Fibroblast of lung (primary cell): ENCODE measurements around the gene MAP2K5. TPM values are rescaled to one million over a fixed set of nuclear protein-coding genes. Genes with fewer than 3 reads are reported as not detected.
A peak's percentile ranks its signal among the peaks of the same experiment; 100 is the strongest.

ENCODE experiments used
- DNase-seq, 2 donors: peaks; one replicate each; pipeline versions ENCODE4 v3.0.0 to v3.0.0-alpha.2; 2010; ENCODE audit warnings: low read depth in 2 of 2
- H2AFZ ChIP-seq: 2 replicates; pipeline ENCODE4 v1.5.1; 2012; ENCODE audit warnings: low read length, control low read depth, inconsistent platforms
- H3K27ac ChIP-seq: 2 replicates; pipeline ENCODE4 v1.5.1; 2011; ENCODE audit warnings: low read length, control low read depth; ENCODE audit not compliant: insufficient read depth
- H3K27me3 ChIP-seq: 2 replicates; pipeline ENCODE4 v1.5.1; 2011; ENCODE audit warnings: mild to moderate bottlenecking, low read length; ENCODE audit not compliant: control insufficient read depth, insufficient read depth
- H3K36me3 ChIP-seq: 2 replicates; pipeline ENCODE4 v1.5.1; 2011; ENCODE audit warnings: low read length; ENCODE audit not compliant: control insufficient read depth, insufficient read depth
- H3K4me1 ChIP-seq: 2 replicates; pipeline ENCODE4 v1.5.1; 2011; ENCODE audit warnings: low read length; ENCODE audit not compliant: control insufficient read depth, insufficient read depth; ENCODE audit errors: extremely low read depth
- H3K4me2 ChIP-seq: 2 replicates; pipeline ENCODE4 v1.5.1; 2011; ENCODE audit warnings: low read length, control low read depth; ENCODE audit not compliant: insufficient read depth; ENCODE audit errors: extremely low read depth
- H3K4me3 ChIP-seq, 4 experiments: fragments of 200-600 bp in 1 of 4; sonication (generic) in 1 of 4; replicated peaks in 1 of 4; 2 replicates each; pipeline ENCODE4 v1.5.1; 2011 to 2016; ENCODE audit warnings: low read length in 4 of 4, low read depth in 3 of 4, mild to moderate bottlenecking in 3 of 4, control low read depth in 2 of 4, inconsistent platforms in 1 of 4, mixed read lengths in 1 of 4; ENCODE audit not compliant: insufficient read depth in 1 of 4; ENCODE audit errors: control extremely low read depth in 1 of 4
- H3K79me2 ChIP-seq: 2 replicates; pipeline ENCODE4 v1.5.1; 2012; ENCODE audit warnings: mild to moderate bottlenecking, low read length, inconsistent platforms; ENCODE audit not compliant: control insufficient read depth, insufficient read depth
- H3K9ac ChIP-seq: 2 replicates; pipeline ENCODE4 v1.5.1; 2011; ENCODE audit warnings: mild to moderate bottlenecking, low read length, control low read depth; ENCODE audit not compliant: insufficient read depth
- H3K9me3 ChIP-seq: 2 replicates; pipeline ENCODE4 v1.5.1; 2012; ENCODE audit warnings: low read depth, low read length; ENCODE audit not compliant: control insufficient read depth, insufficient read depth
- H4K20me1 ChIP-seq: 2 replicates; pipeline ENCODE4 v1.5.1; 2011; ENCODE audit warnings: low read length; ENCODE audit not compliant: control insufficient read depth, insufficient read depth; ENCODE audit errors: extremely low read depth
- CTCF ChIP-seq, 2 donors: IDR thresholded peaks in 1 of 2; conservative IDR thresholded peaks in 1 of 2; 1 replicate in 1 of 2; 2 replicates in 1 of 2; pipeline ENCODE4 v1.5.1; 2011 to 2012; ENCODE audit warnings: low read length in 2 of 2, control low read depth in 1 of 2, inconsistent platforms in 1 of 2, low read depth in 1 of 2, mild to moderate bottlenecking in 1 of 2
- EZH2 ChIP-seq: IDR thresholded peaks from 2 replicates; pipeline ENCODE4 v1.5.1; 2012; ENCODE audit warnings: low read length, control low read depth, mild to moderate bottlenecking; ENCODE audit errors: missing control alignments
- polyA plus RNA-seq, 2 donors: library from polyadenylated mRNA; depleted of rRNA in 1 of 2; stranded (reverse) in 1 of 2; unstranded in 1 of 2; fragments of >200 nt; gene quantifications; 2 replicates each; pipeline ENCODE4 v1.2.1, GENCODE V29; 2011 to 2012; ENCODE audit warnings: missing spikeins in 1 of 2
- total RNA-seq: library from RNA; depleted of rRNA; stranded (reverse); fragments of >200 nt; gene quantifications from 2 replicates; pipeline ENCODE4 v1.2.1, GENCODE V29; 2014

The MAP2K5 gene
- total and polyA plus RNA-seq, 2 donors (not counting 1 experiment from before 2014, with no cell fraction given): 5.7 to 10.2 TPM

DNA sequence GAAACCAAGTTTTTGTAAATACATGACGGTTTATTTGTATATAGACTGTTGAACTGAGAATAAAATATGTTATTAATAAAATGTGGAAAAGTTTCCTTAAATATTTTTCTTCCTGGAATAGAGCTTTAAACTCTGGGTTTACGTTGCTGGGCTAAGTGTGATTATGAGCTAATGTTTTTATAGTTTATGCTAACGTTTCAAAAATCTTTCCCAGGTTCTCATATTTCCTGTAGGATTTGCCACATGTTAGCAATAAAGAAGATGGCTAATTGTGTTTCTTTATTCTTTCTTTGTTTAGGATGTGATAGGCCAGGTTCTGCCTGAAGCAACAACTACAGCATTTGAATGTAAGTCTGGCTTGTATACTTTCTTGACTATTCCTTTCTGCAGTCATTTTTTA lies 7.2 kb downstream of the MAP2K5 start:
- Histone ChIP-seq H3K27me3 (no peaks in the 10 kb centered on the region), H3K4me3 (no peak overlapping the region), H3K9ac (no peak overlapping the region), H3K79me2 (no peaks in the 10 kb centered on the region), H3K36me3 (peaks cover 2% of the 10 kb centered on the region), H4K20me1 (no peaks in the 10 kb centered on the region), H3K4me1 (no peaks in the 10 kb centered on the region), H2AFZ (no peak overlapping the region), H3K27ac (no peak overlapping the region), H3K4me2 (no peak overlapping the region), H3K9me3 (no peaks in the 10 kb centered on the region)
- DNase-seq: peak in 1 of 2 donors; percentile 21
- no peak for TF ChIP-seq CTCF (conservative IDR thresholded peaks at IDR 0.05 in 1 of 2, IDR thresholded peaks at IDR 0.05 in 1 of 2; ENCODE audit: low read depth in 1 of 2, low read length in 2 of 2)
- no peak for TF ChIP-seq EZH2

- Histone ChIP-seq H4K20me1 (no peaks in the 10 kb centered on the region), H3K4me3 (no peak overlapping the region), H3K27ac (no peak overlapping the region), H3K4me1 (no peaks in the 10 kb centered on the region), H3K9me3 (no peaks in the 10 kb centered on the region), H3K9ac (no peak overlapping the region), H3K27me3 (no peaks in the 10 kb centered on the region), H3K36me3 (peaks cover 2% of the 10 kb centered on the region), H3K4me2 (no peak overlapping the region), H2AFZ (no peak overlapping the region), H3K79me2 (no peaks in the 10 kb centered on the region)
- DNase-seq: peak in 1 of 2 donors; percentile 10
- TF ChIP-seq EZH2 (no peak), CTCF (conservative IDR thresholded peaks at IDR 0.05 in 1 of 2, IDR thresholded peaks at IDR 0.05 in 1 of 2; ENCODE audit: low read depth in 1 of 2, low read length in 2 of 2) (no peak)
Observed at GRCh38 chr15:67550522-67550921, 8.0 kb downstream of the MAP2K5 start.

- H3K79me2 ChIP-seq: no peaks in the 10 kb centered on the region
- H3K4me2 ChIP-seq: no peak overlapping the region
Observed at GRCh38 chr15:67551207-67551743, 8.8 kb downstream of the MAP2K5 start.

More at GRCh38 chr15:67551207-67551743, 8.8 kb downstream of the MAP2K5 start:
- H3K36me3 ChIP-seq: peaks cover 2% of the 10 kb centered on the region
- H3K27ac ChIP-seq: no peak overlapping the region
- H3K9me3 ChIP-seq: no peaks in the 10 kb centered on the region
- TF ChIP-seq CTCF (conservative IDR thresholded peaks at IDR 0.05 in 1 of 2, IDR thresholded peaks at IDR 0.05 in 1 of 2; ENCODE audit: low read depth in 1 of 2, low read length in 2 of 2) (no peak), EZH2 (no peak)
- no peak overlapping the region for H3K4me3 ChIP-seq
- H3K9ac ChIP-seq: no peak overlapping the region
- no peaks in the 10 kb centered on the region for H3K4me1 ChIP-seq
- no peak overlapping the region for H2AFZ ChIP-seq
- no peaks in the 10 kb centered on the region for H4K20me1 ChIP-seq
- no peaks in the 10 kb centered on the region for H3K27me3 ChIP-seq
- DNase-seq: no peak
